ENCODE data around the gene ADAT1. TPM values are rescaled to one million over a fixed set of nuclear protein-coding genes. Genes with fewer than 3 reads are reported as not detected.

Gene ADAT1
- total and polyA plus RNA-seq, 4 donors: 13.2 to 42.3 (median 18.5) TPM

DNA sequence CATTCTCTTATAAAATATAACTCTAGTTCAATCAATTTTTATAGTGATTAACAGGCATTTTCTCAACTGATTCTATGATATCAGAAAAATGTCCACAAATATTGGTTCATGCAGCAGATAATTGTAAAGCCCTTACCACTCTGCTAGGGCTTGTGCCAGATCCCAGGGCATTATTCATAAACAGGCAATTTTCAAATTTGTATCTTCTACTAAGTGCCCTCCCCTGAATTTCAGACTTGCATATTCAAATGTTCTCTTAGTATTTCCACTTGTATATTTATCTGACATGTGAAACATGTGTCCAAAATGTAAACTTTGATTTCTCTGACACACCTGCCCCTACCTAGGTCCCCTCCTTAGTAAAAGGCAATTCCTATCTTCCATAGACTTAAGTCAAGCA is 44.4 kb upstream of the ADAT1 start:
- no peak overlapping the region for H3K4me3 ChIP-seq (ENCODE audit: low read depth in 1 of 3, low read length in 3 of 3)
- H3K36me3 ChIP-seq (ENCODE audit: control insufficient read depth in 4 of 4, insufficient read depth in 3 of 4, low read depth in 1 of 4, low read length in 3 of 4): no peaks in the 10 kb centered on the region
- no peaks in the 10 kb centered on the region for H3K27me3 ChIP-seq (ENCODE audit: control insufficient read depth in 4 of 4, insufficient read depth in 4 of 4, low read length in 3 of 4)
- DNase-seq (ENCODE audit: low spot score): no peak
- H3K4me1 ChIP-seq (ENCODE audit: control insufficient read depth in 4 of 4, insufficient read depth in 4 of 4, low read length in 3 of 4): no peaks in the 10 kb centered on the region
- no peak overlapping the region for H3K9ac ChIP-seq (ENCODE audit: low read depth in 1 of 2, low read length in 2 of 2)
- no peak overlapping the region for H3K27ac ChIP-seq (ENCODE audit: low read depth in 1 of 2, low read length in 2 of 2)
- TF ChIP-seq TAF1 (conservative IDR thresholded peaks at IDR 0.05) (no peak), EGR1 (IDR thresholded peaks at IDR 0.05; ENCODE audit: low read depth in 2 of 2) (no peak)
- TF ChIP-seq, protein P1, sequence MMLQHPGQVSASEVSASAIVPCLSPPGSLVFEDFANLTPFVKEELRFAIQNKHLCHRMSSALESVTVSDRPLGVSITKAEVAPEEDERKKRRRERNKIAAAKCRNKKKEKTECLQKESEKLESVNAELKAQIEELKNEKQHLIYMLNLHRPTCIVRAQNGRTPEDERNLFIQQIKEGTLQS (IDR thresholded peaks at IDR 0.05): no peak
- H3K9me3 ChIP-seq (ENCODE audit: control insufficient read depth in 4 of 4, low read length in 3 of 4): no peaks in the 10 kb centered on the region

GRCh38 chr16:75660726-75661302 is 37.7 kb upstream of the ADAT1 start:
- WGBS: 84% methylated on average over 4 of the region's 4 CpGs
- Histone ChIP-seq H3K27me3 (ENCODE audit: control insufficient read depth in 4 of 4, insufficient read depth in 4 of 4, low read length in 3 of 4) (no peaks in the 10 kb centered on the region), H3K36me3 (ENCODE audit: control insufficient read depth in 4 of 4, insufficient read depth in 3 of 4, low read depth in 1 of 4, low read length in 3 of 4) (peaks cover 9 to 30% (median 27%) of the 10 kb centered on the region in 4 donors), H3K9me3 (ENCODE audit: control insufficient read depth in 4 of 4, low read length in 3 of 4) (no peaks in the 10 kb centered on the region), H3K4me3 (ENCODE audit: low read depth in 1 of 3, low read length in 3 of 3) (no peak overlapping the region), H3K9ac (ENCODE audit: low read depth in 1 of 2, low read length in 2 of 2) (no peak overlapping the region), H3K27ac (ENCODE audit: low read depth in 1 of 2, low read length in 2 of 2) (no peak overlapping the region), H3K4me1 (ENCODE audit: control insufficient read depth in 4 of 4, insufficient read depth in 4 of 4, low read length in 3 of 4) (no peaks in the 10 kb centered on the region)
- no peak for DNase-seq (ENCODE audit: low spot score)
- TF ChIP-seq RAD21 (IDR thresholded peaks at IDR 0.05): peak in 1 of 2 donors; percentile 23
- no peak for TF ChIP-seq ZBTB33 (IDR thresholded peaks at IDR 0.05)
- no peak for TF ChIP-seq NR2F2 (IDR thresholded peaks at IDR 0.05)
- TF ChIP-seq, protein P2, sequence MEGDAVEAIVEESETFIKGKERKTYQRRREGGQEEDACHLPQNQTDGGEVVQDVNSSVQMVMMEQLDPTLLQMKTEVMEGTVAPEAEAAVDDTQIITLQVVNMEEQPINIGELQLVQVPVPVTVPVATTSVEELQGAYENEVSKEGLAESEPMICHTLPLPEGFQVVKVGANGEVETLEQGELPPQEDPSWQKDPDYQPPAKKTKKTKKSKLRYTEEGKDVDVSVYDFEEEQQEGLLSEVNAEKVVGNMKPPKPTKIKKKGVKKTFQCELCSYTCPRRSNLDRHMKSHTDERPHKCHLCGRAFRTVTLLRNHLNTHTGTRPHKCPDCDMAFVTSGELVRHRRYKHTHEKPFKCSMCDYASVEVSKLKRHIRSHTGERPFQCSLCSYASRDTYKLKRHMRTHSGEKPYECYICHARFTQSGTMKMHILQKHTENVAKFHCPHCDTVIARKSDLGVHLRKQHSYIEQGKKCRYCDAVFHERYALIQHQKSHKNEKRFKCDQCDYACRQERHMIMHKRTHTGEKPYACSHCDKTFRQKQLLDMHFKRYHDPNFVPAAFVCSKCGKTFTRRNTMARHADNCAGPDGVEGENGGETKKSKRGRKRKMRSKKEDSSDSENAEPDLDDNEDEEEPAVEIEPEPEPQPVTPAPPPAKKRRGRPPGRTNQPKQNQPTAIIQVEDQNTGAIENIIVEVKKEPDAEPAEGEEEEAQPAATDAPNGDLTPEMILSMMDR (IDR thresholded peaks at IDR 0.05; ENCODE audit: low read depth, low read length, missing input control): no peak

- Histone ChIP-seq H3K4me1 (ENCODE audit: control insufficient read depth in 4 of 4, insufficient read depth in 4 of 4, low read length in 3 of 4) (no peaks in the 10 kb centered on the region), H3K9ac (ENCODE audit: low read depth in 1 of 2, low read length in 2 of 2) (no peak overlapping the region), H3K4me3 (ENCODE audit: low read depth in 1 of 3, low read length in 3 of 3) (no peak overlapping the region), H3K27ac (ENCODE audit: low read depth in 1 of 2, low read length in 2 of 2) (no peak overlapping the region), H3K36me3 (ENCODE audit: control insufficient read depth in 4 of 4, insufficient read depth in 3 of 4, low read depth in 1 of 4, low read length in 3 of 4) (peaks cover 9 to 35% (median 32%) of the 10 kb centered on the region in 4 donors), H3K27me3 (ENCODE audit: control insufficient read depth in 4 of 4, insufficient read depth in 4 of 4, low read length in 3 of 4) (no peaks in the 10 kb centered on the region), H3K9me3 (ENCODE audit: control insufficient read depth in 4 of 4, low read length in 3 of 4) (no peaks in the 10 kb centered on the region)
- DNase-seq (ENCODE audit: low spot score): no peak
- 97% methylated on average over 6 of the region's 6 CpGs for WGBS
- TF ChIP-seq, protein P2 (IDR thresholded peaks at IDR 0.05; ENCODE audit: low read depth, low read length, missing input control): no peak
- TF ChIP-seq JUND (IDR thresholded peaks at IDR 0.05): no peak
- TF ChIP-seq HNF4A (conservative IDR thresholded peaks at IDR 0.05): no peak
- no peak for TF ChIP-seq GABPA (IDR thresholded peaks at IDR 0.05 in 1 of 2, conservative IDR thresholded peaks at IDR 0.05 in 1 of 2)
- no peak for TF ChIP-seq FOXA2 (IDR thresholded peaks at IDR 0.05)
- no peak for TF ChIP-seq SP1 (IDR thresholded peaks at IDR 0.05)
- no peak for TF ChIP-seq RAD21 (IDR thresholded peaks at IDR 0.05)
- TF ChIP-seq NR2F2 (IDR thresholded peaks at IDR 0.05): no peak
- TF ChIP-seq, protein P1 (IDR thresholded peaks at IDR 0.05): no peak
- TF ChIP-seq HNF4G (IDR thresholded peaks at IDR 0.05): no peak
- no peak for TF ChIP-seq EGR1 (IDR thresholded peaks at IDR 0.05; ENCODE audit: low read depth in 2 of 2)
- TF ChIP-seq YY1 (IDR thresholded peaks at IDR 0.05): no peak
- no peak for TF ChIP-seq FOXA1 (IDR thresholded peaks at IDR 0.05)
- TF ChIP-seq RXRA (IDR thresholded peaks at IDR 0.05): no peak
- TF ChIP-seq MAX (IDR thresholded peaks at IDR 0.05): no peak
- TF ChIP-seq, protein P3, sequence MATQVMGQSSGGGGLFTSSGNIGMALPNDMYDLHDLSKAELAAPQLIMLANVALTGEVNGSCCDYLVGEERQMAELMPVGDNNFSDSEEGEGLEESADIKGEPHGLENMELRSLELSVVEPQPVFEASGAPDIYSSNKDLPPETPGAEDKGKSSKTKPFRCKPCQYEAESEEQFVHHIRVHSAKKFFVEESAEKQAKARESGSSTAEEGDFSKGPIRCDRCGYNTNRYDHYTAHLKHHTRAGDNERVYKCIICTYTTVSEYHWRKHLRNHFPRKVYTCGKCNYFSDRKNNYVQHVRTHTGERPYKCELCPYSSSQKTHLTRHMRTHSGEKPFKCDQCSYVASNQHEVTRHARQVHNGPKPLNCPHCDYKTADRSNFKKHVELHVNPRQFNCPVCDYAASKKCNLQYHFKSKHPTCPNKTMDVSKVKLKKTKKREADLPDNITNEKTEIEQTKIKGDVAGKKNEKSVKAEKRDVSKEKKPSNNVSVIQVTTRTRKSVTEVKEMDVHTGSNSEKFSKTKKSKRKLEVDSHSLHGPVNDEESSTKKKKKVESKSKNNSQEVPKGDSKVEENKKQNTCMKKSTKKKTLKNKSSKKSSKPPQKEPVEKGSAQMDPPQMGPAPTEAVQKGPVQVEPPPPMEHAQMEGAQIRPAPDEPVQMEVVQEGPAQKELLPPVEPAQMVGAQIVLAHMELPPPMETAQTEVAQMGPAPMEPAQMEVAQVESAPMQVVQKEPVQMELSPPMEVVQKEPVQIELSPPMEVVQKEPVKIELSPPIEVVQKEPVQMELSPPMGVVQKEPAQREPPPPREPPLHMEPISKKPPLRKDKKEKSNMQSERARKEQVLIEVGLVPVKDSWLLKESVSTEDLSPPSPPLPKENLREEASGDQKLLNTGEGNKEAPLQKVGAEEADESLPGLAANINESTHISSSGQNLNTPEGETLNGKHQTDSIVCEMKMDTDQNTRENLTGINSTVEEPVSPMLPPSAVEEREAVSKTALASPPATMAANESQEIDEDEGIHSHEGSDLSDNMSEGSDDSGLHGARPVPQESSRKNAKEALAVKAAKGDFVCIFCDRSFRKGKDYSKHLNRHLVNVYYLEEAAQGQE (IDR thresholded peaks at IDR 0.05): no peak
Observed at GRCh38 chr16:75660321-75660720, 37.2 kb upstream of the ADAT1 start.

Data from liver (tissue), 9 donors.